Fibroblast of skin of left biceps (primary cell): ENCODE data around the gene LCN15.
"Not testable (repeated sequence)": the region's sequence is repeated elsewhere in the genome, so short reads cannot be mapped to it uniquely, and the experiment has no call there.

Experiments
- DNase-seq, 2 experiments: peaks; one replicate each; pipeline ENCODE4 v3.0.0-alpha.2; 2013; ENCODE audit warnings: low read depth in 2 of 2

Gene LCN15

DNA sequence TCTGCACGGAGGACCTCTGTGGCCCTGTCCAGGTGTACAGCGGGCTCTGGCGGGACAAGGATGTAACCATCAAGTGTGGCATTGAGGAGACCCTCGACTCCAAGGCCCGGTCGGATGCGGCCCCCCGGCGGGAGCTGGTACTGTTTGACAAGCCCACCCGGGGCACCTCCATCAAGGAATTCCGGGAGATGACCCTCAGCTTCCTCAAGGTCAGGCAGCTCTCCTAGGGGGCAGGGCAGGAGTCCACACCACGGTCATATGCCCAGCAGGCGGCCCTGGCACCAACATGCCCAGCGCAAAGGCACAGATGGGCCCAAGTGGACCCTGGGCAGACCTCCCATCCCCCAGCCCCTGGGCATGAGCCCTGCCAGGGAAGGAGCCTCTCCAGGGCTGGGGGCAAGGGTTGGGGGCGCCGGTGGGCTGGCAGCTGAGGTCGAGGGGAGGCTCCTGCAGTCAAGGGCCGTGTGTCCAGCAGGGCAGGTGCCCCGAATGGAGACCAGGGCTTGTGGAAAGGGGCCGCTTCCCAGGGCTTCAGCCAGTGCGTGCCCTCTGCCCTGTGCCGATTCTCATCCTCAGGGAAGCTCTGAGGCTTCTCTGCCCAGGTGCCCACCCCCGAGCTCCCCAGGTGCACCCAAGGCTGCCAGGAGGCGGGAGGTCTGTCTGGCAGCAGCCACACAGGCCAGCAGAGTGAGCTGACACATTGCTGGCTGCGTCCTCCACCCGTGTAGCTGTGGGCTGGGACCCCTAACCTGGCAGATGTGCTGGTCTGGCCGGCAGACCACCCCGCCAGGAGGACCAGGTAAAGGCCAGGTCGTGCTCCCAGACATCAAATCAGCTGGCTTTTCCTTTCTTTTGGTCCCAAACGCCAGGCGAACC, 42.0 kb downstream of the LCN15 start:
- no peak for DNase-seq

DNA sequence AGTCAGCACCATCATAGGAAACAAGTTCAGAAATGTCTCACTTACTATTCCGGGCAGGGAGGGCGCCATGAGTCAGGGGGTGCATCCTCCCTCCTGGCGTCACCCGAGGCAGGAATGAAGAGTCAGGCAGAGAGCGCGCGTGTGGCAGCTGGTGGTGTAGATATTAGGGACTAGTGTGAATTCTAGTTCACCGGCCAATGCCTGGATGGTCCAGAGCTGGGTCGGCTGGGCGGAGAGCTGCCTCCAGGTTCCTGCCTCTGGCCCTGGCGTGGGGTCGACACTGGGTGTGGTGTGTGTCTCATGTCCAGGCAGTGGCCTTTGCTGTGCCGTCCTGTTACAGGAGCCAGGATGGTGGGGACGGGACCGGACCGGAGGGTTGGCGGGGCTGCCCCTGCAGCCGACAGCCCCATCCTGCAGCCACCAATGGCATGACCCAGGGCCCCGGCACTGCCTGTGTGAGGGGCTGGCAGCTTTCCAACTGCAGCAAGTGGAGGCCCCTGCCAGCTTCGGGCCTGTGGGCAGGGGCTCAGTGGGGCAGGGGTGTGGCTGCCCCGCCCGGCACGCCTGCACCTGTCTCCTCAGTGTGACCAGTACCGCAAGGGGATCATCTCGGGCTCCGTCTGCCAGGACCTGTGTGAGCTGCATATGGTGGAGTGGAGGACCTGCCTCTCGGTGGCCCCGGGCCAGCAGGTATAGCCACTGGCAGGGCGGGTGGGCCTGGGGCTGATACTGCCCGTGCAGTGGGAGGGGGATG, 42.8 kb downstream of the LCN15 start:
- no peak for DNase-seq

DNA sequence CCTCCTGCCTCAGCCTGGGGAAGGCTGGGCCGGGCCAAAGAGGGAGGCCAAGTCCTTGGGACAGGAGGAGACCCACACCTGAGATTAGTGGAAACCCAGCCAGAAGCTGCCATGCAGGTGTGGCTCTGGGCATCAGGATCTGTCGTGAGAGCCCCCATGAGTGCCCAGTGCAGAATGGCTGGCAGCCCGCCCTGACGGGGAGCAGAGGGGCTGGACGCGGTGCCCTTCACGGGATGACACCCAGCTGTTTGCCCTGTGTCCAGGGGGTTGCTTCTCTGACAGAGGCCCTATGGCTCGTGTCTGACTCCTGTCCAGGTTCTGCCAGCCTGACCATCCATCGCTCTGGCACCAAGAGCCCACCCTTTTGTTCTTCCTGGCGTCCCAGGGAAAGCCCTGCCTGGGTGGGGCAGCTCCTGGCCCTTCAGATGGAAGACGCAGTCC, 43.4 kb downstream of the LCN15 start:
- no peak for DNase-seq

DNA sequence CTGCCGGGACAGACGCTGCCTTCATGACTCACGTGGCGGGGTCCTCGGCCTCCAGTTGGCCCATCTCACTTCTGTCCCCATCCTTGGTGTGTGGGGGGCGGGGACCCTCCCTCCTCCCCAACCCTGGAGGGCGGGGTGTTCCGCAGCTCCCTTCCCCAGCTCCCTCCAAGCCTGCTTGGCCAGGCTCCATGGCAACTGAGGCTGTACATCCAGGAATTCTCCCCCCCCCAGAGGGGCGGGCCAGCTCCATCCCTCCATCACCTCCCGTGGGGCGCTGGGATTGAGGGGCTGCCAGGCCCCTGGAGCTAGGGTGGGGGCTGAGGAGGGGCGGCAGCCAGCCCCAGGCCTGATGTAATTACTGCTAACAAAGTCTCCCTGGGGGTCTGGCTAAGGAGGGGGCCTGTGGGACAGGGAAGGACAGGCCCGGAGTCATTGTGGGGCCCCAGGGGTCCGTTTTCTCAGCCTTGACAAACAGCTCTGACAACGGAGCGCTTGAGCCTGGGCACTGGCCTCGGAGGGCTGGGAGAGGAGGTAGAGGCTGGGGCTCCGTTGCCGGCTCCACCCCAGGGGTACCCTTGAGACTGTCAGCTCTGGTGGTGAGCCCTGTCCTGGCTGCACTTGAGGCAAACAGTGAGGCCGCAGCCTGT, 43.9 kb downstream of the LCN15 start:
- peak in 1 of 2 experiments; percentile 6 for DNase-seq

DNA sequence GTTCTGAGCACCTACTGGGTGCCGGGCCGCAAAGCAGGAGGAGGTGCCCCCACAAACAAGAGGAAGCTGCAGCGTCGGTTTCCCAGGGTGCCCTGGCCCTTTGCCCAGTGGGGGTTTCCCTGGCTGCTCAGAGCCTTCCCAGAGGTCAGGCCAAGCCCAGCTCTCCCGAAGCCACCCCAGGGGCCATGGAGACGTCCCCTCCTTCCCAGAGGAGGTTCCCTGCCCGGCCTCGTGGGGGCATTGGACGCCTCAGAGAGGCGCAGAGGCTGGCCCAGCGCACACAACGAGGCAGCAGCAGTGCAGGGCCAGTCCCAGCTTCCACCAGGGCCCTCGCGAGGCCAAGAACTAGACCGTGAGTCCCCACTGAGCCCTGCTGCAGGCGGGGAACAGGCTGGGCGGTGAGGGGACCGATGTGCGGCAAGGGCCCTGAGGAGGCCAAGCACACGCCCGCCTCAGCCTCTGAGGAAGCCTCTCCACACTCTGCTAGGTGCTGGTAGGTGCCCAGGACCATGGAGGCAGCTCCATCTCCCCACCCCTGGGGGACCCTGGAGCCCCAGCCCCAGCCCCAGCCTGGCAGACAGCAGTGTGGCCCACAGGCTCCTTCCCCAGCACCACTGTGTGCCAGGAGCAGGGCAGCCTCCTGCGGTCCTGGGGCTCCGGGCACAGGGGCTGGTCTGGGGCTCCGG, 45.0 kb downstream of the LCN15 start:
- DNase-seq, result no peak

DNA sequence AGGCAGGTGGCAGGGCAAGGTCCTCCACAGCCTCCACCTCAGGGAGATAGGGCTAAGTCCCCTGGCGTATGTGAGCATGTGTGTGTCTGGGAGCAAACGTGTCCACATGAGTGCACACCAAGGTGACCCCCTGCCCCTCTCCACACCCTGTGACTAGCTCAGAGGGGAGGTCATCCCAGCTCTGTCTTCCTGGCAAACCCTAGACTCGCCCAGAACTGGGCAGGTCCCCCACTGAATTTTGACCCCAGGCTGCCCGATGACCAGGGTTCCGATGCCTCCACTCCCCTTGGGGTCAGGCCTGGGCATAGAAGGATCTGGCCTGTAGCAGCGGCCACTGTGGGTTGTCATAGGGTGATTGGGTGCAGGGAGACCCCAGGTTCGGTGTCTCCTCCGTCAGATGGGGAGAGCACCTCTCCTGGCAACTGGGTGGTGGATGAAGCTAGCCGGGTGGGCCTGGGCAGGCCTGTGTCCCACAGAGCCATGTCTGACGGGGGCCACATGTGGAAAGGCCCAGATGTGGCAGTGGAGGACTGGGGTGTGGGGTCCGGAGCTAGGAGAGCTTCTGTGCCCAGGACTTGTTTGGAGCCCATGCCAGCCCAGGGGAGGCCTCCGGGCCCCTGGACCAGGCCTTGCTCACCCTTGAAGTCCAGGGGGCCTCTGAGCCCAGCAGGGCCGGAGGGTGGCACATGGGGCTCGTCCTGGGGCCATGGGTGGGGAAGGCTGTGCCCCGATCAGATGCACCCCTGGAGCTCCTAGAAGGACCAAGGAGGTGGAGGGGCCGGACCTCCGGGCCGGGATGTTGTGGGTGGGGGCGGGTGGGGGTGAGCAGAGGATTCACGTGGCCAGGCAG, 45.7 kb downstream of the LCN15 start:
- DNase-seq, result no peak

DNA sequence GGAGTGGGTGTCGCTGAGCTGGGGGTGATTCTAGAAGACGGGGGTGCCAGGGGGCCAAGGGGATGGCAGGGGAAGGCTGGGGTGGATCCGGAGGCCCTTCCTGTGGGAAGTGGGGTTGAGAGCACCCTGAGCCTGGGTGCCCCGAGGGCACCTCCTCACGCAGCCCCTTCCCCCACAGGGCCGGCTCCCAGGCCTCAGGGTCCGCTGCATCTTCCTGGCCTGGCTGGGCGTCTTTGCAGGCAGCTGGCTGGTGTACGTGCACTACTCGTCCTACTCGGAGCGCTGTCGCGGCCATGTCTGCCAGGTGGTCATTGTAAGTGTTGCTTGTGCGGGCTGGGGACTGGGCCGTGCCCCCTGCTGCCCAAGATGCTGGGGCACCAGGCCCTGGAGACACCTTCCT, 46.9 kb downstream of the LCN15 start:
- DNase-seq, result no peak

DNA sequence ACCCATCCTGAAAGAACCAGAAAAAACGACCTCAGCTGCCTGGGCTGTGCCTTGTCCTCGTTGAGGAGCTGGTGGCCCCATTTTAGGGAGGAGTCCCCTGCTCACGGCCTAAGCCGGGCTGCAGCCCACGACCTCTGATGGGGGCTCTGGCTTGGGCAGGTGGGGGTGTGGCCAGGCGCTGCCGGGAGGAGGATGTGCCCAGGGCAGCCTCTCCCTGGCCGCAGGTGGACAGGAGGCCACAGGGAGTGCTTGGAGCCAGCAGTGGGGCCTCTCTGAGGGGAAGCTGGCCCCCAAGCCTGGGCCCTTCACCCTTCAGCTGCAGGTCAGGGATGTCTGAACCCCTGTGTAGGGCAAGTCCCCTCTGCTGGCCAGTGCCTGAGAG, 49.4 kb downstream of the LCN15 start:
- no peak for DNase-seq

DNA sequence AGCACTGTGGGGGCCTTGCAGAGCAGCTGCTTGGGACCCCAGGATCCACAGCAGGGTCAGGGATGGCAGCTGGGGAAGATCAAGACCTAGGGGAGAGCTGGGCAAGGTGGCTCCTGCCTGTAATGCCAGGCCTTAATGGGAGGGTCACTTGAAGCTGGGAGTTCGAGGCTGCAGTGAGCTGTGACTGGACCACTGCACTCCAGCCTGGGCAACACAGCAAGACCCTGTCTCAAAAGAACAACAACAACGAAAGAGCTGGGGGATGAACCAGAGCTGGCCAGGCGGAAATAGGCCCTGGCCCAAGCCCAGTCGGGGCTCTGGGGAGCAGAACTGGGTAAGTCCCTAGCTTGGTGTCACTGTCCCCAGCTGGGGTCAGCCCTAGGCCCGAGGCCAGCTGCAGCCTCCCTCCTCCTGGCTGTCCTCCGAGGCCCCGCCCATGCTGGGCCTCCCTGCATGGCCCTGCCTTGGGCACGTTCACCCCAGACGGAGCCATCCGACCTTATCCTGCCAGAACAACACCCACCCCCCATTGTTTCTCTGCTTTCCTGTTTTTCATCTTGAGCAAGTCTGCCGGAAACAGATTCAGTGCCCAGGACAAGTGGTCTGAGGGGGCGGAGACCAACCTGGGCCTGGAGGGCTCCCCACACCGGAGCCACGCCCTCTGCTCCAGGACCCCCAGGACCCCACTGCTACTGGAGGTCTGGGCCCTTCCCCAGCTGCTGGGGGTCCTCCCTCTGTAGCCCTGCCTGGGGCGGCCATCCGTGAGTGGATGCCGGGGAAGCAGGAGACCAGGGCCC, 50.0 kb downstream of the LCN15 start:
- no peak for DNase-seq

DNA sequence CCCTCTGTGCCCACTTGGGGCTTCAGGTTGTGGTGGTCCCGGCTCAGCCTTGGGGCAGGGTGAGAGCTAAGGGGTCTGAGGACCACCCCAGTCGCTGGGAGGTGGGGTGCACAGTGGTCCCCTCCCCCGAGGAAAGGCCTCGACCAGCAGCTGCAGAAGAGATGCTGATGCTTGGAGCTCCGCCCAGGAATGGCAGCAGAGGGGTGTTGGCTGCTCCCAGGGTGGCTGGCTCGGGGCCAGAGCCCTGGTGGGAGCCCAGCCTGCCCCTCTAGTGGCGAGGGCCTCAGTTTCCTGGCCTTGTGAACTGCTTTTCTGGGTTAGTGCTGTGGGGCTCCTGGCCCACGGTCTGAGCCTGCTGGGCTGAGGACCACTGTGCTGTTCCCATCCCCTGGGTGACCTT, 50.8 kb downstream of the LCN15 start:
- no peak for DNase-seq

DNA sequence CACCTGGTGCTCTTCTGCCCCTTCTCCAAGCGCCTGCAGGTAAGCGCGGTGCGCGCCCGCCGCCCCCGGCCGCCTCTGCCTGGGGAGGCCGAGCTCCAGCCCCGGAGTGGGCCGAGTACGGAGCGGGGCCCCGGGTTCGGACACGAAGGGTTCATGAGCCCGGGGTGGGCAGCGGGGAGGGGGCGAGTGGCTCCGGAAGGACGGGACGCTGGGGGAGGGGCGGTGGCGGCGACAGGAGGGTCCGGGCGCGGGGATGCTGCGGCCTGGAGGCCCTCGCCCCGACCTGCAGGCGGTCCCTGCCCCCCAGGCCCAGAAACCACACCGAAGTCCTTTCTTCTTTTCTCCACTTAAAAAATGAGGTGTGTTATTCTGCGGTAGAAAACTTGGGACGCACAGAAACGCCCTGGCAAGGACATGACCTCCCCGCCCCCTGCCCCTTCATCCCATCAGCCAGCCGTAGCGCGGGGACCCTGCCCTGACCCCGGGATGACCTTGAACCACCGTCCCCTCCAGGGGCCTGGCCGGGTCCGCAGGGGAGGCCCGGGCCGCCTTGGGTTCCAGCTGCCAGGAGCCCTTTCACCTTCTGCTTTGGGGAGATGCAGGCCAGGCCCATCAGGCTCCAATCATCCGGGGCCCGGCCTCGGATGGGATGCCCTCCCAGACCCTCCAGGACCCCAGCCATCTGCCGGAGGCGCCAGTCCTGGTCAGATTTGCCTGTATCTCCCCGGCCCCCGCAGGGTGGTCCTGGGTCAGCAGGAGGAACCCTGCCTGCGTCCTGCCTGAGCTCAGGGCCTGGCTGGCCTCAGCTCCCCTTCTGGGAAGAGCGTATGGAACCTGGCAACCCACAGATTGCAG, 51.4 kb downstream of the LCN15 start:
- no peak for DNase-seq

DNA sequence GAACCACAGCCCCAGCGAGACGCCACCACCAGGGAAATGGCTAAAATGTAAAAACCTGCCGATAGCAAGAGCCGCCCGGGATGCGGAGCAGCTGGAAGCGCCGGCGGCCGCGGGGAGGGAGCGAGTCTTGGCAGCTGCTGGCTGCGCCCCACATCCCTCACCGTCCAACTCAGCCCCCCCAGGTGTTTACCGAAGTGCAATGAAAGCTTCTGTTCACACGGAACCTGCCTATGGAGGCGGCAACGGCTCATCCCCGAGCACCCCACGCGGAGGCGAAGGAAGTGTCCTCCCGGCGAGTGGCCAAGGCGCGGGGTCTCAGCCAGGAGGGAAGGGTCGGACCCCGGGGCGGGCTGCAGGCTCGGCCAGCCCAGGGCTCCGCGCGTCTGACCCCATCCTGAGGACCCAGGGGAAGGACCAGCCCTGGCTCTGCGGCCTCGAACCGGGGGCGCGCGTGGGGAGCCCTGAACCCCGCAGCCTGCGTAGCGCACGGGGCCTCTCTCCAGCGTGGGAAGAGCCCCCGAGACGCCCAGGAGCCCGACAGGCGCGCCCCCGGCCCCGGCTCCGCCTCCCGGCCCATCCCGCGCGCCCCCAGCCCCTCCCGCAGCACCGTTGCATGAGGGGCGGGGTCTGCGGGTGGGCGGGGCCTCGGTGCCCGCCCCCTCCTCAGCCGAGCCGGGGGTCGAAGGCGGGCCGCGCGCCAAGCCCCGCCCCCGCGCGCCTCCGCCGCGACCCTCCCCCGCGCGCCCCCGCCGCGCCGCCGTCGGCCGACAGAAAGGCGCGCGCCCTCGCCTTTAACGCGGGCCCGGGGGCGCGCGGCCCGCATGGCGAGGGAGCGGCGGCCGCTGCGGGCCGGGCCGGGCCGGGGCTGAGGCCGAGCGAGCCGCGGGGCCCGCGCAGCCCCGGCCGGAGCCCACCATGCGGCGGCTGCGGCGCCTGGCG, 52.3 kb downstream of the LCN15 start, which contains the start of gene DIPK1B:
Gene DIPK1B, plus strand, starts transcription at position 822 of the 939 bp plus-strand sequence. Its CDS starts 94 bp downstream, at position 916.
- no peak for DNase-seq

DNA sequence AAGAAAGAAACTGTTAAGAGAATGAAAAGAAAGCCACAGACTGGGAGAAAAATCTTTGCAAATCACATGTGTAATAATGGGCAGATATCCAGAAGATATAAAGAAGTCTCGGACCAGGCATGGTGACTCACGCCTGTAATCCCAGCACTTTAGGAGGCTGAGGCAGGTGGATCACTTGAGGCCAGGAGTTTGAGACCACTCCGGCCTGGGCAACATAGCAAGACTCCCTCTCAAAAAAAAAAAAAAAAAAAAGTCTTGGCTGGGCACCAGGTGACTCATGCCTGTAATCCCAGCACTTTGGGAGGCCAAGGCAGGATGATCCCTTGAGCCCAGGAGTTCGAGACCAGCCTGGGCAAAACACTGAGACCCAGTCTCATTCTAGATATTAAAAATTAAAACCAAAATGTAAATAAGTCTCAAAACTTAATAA, 53.1 kb downstream of the LCN15 start:
- not testable (repeated sequence) for DNase-seq

DNA sequence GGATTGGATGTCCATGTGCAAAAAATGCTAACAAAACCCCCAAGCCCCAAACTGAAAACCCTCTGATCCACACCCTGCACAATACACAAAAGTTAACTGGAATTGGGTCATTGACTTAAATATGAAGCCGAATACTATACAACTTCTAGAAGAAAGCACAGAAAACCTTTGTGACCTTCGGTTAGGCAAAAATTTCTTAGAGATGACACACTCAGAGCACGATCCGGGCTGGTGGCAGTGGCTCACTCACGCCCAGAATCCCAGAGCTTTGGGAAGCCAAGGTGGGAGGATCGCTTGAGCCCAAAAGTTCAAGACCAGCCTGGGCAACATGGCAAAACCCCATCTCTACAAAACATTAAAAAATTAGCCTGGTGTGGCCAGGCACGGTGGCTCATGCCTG, 53.8 kb downstream of the LCN15 start:
- no peak for DNase-seq
